Erythroblast (primary cell): ENCODE results near the gene ST3GAL3.
A peak's percentile ranks its signal among the peaks of the same experiment; 100 is the strongest.

Source experiments
- DNase-seq, 2 experiments: peaks; one replicate each; lab custom pipeline; 2025; lab: John Stamatoyannopoulos, UW
- GATA1 ChIP-seq: IDR thresholded peaks from 2 replicates; pipeline ENCODE4 v1.6.1; 2011; ENCODE audit warnings: low read depth, mild to moderate bottlenecking, control low read depth, low read length, moderate library complexity
- POLR2A ChIP-seq: IDR thresholded peaks from 2 replicates; pipeline ENCODE4 v1.6.1; 2011; ENCODE audit warnings: mild to moderate bottlenecking, low read length

ST3GAL3 gene, protein sequence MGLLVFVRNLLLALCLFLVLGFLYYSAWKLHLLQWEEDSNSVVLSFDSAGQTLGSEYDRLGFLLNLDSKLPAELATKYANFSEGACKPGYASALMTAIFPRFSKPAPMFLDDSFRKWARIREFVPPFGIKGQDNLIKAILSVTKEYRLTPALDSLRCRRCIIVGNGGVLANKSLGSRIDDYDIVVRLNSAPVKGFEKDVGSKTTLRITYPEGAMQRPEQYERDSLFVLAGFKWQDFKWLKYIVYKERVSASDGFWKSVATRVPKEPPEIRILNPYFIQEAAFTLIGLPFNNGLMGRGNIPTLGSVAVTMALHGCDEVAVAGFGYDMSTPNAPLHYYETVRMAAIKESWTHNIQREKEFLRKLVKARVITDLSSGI

DNA sequence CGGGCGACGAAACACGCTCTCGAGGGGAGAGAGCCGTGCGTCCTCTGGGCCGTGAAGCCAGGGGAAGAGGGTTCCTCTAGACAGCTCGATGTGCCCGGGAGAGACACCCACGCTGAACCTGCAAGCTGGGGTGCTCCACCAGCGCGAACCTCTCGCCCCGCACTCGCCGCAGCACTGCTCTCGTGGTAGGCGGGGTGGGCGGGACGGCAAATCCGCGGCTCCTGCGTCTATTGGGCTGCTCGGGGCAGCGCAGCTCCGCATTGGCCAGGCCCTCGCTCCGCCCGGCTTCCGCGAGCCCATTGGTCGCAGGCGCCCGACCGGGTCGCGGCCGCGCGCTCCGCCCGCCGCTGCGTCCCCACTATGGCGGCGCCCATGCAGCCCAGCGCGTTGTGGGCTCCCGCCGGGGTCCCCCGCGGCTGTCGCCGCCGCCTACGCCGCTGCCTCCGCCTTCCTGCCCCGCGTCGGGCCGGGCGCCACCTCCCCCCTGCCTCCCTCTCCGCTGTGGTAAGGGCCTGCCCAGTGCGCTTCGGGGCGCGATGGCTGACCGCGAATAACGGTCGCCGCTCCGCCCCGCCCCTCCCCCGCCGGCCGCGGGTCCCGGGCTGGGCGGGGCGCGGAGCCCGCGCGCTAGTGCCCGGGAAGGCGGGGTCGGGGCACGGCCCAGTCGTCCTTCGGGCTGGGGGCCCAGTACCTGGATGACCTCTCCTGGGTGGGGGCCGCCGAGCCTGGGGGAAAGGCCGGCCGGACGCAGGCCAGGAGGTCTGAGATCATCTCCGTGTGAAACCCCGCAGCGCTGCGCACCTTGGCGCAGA lies at the start of gene ST3GAL3:
Gene ST3GAL3, plus strand, starts transcription at position 347 of the 812 bp plus-strand sequence. CDS start 28,727 bp downstream, outside the sequence.
- peak; percentile 94 to 96 for DNase-seq
- TF ChIP-seq GATA1 (no peak), POLR2A (peak; percentile 94)

DNA sequence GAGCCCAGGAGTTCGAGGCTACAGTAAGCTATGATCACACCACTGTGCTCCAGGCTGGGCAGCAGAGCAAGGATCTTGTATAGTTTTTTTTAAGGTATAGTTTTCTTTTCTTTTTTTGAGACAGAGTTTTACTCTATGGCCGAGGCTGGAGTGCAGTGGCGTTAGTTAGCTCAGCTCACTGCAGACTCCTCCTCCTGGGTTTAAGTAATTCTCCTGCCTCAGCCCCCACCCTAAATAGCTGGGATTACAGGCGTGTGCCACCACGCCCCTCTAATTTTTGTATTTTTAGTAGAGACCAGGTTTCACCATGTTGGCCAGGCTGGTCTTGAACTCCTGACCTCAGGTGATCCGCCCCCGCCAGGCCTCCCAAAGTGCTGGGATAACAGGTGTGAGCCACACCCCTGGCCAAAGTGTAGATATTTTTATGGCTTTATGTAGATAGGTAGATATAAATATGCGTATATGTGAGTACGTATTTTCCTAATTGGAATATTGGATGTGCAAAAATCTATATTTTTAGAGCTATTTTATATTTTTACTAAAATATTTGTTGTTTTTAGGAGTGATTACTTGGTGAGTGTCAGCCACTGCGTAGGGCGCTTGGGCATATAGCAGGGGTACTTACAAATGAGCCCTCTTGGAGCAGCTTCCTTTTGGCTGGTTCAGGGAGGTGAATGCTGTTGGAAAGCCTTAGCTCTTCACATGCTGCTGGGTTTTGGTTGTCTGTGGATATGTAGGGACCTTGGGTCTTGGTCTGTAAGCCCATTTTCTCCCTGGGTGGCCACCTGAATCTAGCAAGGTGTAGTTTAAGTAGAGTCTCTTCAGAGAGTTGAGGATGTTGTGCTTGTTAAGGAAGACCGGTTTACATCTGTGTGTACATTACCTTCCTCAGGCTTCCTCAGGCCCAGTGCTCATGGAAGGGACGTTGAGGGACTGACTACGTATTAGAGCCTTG lies 47.8 kb upstream of the ST3GAL3 start:
- DNase-seq: no peak
- TF ChIP-seq GATA1 (no peak), POLR2A (no peak)

GRCh38 chr1:43660355-43660754 lies 47.0 kb upstream of the ST3GAL3 start:
- TF ChIP-seq POLR2A (no peak), GATA1 (no peak)
- no peak for DNase-seq

- no peak for TF ChIP-seq GATA1
- no peak for TF ChIP-seq POLR2A
- no peak for DNase-seq
Measured at GRCh38 chr1:43664369-43664768, 43.0 kb upstream of the ST3GAL3 start.

GRCh38 chr1:43666608-43667007 lies 40.7 kb upstream of the ST3GAL3 start:
- TF ChIP-seq GATA1 (no peak), POLR2A (no peak)
- DNase-seq: no peak

- no peak for DNase-seq
- TF ChIP-seq GATA1 (no peak), POLR2A (no peak)
Measured at GRCh38 chr1:43668956-43669355, 38.4 kb upstream of the ST3GAL3 start.

- no peak for DNase-seq
- no peak for TF ChIP-seq GATA1
- no peak for TF ChIP-seq POLR2A
Measured at GRCh38 chr1:43669878-43670277, 37.5 kb upstream of the ST3GAL3 start.

DNA sequence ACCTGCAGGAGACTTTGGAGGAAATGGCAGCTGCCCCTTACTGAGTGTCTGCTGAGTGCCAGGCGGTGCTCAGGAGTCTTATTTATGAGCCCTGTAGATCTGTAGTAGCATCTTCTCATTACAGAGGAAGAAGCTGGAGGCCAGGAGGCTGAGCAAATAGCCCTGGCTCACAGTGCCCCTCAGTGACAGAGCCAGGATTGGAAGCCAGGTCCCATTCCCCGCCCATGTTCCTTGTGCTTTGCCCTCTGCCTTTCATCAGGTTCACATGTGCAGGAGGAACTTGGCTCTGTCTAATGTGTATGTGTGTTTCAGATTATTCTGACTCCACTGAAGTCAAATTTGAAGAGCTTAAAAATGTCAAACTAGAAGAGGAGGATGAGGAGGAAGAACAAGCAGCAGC lies 36.1 kb upstream of the ST3GAL3 start:
- TF ChIP-seq POLR2A (no peak), GATA1 (no peak)
- no peak for DNase-seq

GRCh38 chr1:43671626-43672330 lies 35.6 kb upstream of the ST3GAL3 start:
- no peak for DNase-seq
- TF ChIP-seq GATA1 (no peak), POLR2A (no peak)

- TF ChIP-seq GATA1 (no peak), POLR2A (no peak)
- DNase-seq: no peak
Measured at GRCh38 chr1:43673261-43673660, 34.1 kb upstream of the ST3GAL3 start.

DNA sequence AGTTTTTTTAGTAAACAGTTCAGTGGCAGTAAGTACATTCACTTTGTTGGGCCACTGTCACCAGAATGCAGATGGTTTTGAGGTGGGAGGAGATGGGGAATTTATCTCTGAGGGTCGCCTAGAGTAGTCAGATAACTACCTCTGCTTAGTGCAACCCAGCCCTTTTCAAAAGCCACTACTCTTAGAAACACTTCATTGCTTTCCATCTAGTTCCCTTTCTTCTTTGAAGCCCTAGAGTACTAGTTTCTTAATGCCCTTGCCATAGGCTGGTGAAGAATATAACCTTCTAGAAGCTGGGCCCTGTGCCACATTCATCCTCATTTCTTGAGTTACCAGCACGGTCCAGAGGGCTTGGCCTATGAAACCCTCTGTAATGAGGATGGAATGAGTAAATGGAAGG lies 28.4 kb upstream of the ST3GAL3 start:
- no peak for TF ChIP-seq POLR2A
- TF ChIP-seq GATA1: no peak
- peak in 1 of 2 experiments; percentile 14 for DNase-seq

DNA sequence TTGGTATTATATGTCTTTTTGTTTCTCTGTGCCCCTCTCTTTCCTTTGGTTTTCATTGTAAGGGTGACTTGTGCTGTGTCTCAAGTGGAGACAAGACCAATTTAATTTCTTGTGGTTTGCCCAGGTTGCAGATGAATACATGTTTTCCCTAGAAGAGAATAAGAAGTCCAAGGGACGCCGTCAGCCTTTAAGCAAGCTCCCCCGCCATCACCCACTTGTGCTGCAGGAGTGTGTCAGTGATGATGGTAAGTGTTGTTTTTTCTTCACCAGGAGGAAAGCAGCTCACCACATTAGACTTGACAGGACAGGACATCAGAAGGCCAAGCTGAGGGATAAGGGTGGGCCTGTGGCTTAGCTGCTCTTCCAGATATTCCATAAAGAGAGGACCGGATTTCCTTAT lies 23.8 kb upstream of the ST3GAL3 start:
- DNase-seq: no peak
- TF ChIP-seq GATA1 (no peak), POLR2A (no peak)

DNA sequence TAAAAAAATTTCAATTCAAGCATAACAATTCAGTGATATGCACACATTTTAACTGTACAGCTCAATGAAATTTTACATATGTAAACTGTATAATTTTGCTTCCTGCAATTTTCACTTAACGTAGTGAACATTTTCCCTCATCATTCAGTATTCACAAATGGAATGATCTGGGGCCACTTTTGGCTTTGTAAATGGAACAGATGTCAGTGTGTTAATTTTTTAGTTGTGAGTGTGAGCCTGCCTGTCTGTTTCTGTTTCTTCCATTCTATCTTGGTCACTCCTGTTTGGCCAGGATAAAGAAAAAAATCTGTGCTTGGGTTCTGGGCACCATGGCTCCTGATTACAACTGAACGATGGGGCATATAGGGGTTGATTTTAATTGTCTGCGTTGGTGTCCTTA lies 20.5 kb upstream of the ST3GAL3 start:
- TF ChIP-seq GATA1 (no peak), POLR2A (no peak)
- no peak for DNase-seq
